ENCODE data around the gene EIF1. TPM values are rescaled to one million over a fixed set of nuclear protein-coding genes. Genes with fewer than 3 reads are reported as not detected.

EIF1 gene
- total and polyA plus RNA-seq, 2 experiments from 2014 or later, result 180 to 989 TPM

DNA sequence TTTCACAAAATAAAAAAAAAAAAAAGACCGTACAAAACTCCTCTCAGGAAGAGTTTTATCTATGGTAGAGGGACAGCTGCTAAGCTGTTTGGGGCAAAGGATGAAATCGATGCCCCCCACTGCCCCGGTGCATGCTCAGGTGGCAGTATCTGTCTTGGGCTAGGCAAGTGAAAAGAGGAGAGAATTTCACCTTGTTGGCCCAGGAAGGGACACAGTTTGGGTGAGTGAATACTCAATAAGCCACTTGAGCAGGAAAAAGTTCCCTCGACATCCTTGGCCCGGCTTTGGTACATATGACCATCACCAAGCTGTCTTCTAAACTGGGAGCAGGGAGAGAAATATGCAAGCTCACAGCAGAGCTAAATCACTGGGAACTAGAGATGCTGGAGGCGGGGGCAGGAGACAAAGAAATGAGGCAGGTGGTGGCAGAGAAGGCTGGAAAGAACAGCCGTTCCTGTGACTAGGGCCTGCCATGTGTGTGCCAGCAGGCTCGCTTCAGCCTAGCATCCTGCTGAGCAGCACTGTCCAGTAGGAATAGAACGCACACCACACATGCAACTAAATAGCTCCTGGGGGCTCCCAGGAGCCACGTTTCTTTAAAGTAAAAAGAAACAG lies 8.2 kb upstream of the EIF1 start:
- H3K9me3 ChIP-seq (ENCODE audit: low read depth), result no peaks in the 10 kb centered on the region
- WGBS (ENCODE audit: low lambda C conversion rate, missing lambda C conversion rate), result 85% methylated on average over 10 of the region's 10 CpGs
- H3K27me3 ChIP-seq, result no peaks in the 10 kb centered on the region
- TF ChIP-seq EZH2phosphoT487 (IDR thresholded peaks at IDR 0.05; ENCODE audit: low read depth, severe bottlenecking, unreplicated experiment) (no peak), EZH2 (IDR thresholded peaks at IDR 0.05; ENCODE audit: borderline replicate concordance) (no peak)
- TF ChIP-seq, protein P1, sequence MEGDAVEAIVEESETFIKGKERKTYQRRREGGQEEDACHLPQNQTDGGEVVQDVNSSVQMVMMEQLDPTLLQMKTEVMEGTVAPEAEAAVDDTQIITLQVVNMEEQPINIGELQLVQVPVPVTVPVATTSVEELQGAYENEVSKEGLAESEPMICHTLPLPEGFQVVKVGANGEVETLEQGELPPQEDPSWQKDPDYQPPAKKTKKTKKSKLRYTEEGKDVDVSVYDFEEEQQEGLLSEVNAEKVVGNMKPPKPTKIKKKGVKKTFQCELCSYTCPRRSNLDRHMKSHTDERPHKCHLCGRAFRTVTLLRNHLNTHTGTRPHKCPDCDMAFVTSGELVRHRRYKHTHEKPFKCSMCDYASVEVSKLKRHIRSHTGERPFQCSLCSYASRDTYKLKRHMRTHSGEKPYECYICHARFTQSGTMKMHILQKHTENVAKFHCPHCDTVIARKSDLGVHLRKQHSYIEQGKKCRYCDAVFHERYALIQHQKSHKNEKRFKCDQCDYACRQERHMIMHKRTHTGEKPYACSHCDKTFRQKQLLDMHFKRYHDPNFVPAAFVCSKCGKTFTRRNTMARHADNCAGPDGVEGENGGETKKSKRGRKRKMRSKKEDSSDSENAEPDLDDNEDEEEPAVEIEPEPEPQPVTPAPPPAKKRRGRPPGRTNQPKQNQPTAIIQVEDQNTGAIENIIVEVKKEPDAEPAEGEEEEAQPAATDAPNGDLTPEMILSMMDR (IDR thresholded peaks at IDR 0.05; ENCODE audit: poor library complexity), result no peak
- H3K9me2 ChIP-seq (replicated peaks; ENCODE audit: insufficient read depth), result no peaks in the 10 kb centered on the region
- H3K79me2 ChIP-seq, result no peaks in the 10 kb centered on the region
- H4K20me1 ChIP-seq (ENCODE audit: insufficient read depth, poor library complexity, severe bottlenecking), result no peaks in the 10 kb centered on the region
- H3K4me1 ChIP-seq (ENCODE audit: insufficient read depth), result peaks cover 2% of the 10 kb centered on the region
- no peak for DNase-seq (ENCODE audit: low spot score)
- no peak overlapping the region for H3K4me2 ChIP-seq
- H3K27ac ChIP-seq, result no peak overlapping the region
- no peaks in the 10 kb centered on the region for H3K36me3 ChIP-seq (replicated peaks; ENCODE audit: insufficient read depth, low read depth)
- no peak overlapping the region for H2AFZ ChIP-seq
- H3K4me3 ChIP-seq, result no peak overlapping the region

DNA sequence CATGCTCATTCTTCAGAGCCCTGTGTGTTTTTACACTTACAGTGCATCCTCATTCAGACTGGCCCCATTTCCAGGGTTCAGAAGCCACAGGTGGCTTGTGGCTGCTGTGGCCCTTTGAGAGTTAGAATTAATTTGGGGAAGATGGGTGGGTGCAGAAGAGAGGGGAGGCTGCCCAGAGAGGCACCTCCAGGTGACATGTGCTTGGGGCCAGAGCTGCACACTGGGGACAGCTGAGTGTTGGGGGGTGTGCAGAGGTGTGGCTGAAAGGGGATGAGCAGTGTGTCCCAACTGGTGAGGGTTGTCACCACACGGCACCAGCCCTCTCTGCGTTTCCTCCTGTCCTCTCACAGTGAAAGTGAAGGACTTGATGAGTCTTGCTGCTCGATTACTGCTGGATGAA lies 6.9 kb upstream of the EIF1 start:
- no peak for DNase-seq (ENCODE audit: low spot score)
- Histone ChIP-seq H3K36me3 (replicated peaks; ENCODE audit: insufficient read depth, low read depth) (no peaks in the 10 kb centered on the region), H3K27me3 (no peaks in the 10 kb centered on the region), H3K27ac (no peak overlapping the region), H3K9me2 (replicated peaks; ENCODE audit: insufficient read depth) (no peaks in the 10 kb centered on the region), H3K4me3 (no peak overlapping the region), H3K4me1 (ENCODE audit: insufficient read depth) (no peaks in the 10 kb centered on the region), H3K4me2 (no peak overlapping the region), H2AFZ (no peak overlapping the region), H3K9me3 (ENCODE audit: low read depth) (no peaks in the 10 kb centered on the region), H4K20me1 (ENCODE audit: insufficient read depth, poor library complexity, severe bottlenecking) (no peaks in the 10 kb centered on the region), H3K79me2 (no peaks in the 10 kb centered on the region)
- 97% methylated on average over 3 of the region's 3 CpGs for WGBS (ENCODE audit: low lambda C conversion rate, missing lambda C conversion rate)
- TF ChIP-seq EZH2 (IDR thresholded peaks at IDR 0.05; ENCODE audit: borderline replicate concordance) (no peak), EZH2phosphoT487 (IDR thresholded peaks at IDR 0.05; ENCODE audit: low read depth, severe bottlenecking, unreplicated experiment) (no peak)
- TF ChIP-seq, protein P1 (IDR thresholded peaks at IDR 0.05; ENCODE audit: poor library complexity), result no peak

DNA sequence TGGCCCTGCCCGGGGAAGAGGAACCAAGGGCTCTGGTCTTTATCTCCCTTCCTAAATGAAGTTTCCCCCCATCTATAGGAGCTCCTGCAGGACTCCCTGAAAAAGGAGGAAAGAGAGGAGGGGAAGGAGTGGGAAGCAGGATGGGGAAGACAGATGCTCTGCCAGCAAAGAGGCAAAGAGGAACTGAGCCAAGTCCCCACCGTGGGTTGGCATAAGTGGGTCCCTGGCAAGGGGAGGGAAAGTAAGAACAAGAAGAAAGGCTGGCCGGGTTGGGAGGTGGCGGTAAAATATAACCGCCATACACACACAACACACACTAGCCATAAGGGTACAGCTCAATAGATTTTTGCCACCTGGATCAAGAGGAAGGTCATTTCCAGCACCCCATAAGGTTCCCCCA lies 6.1 kb upstream of the EIF1 start:
- no peak overlapping the region for H3K4me3 ChIP-seq
- H3K4me1 ChIP-seq (ENCODE audit: insufficient read depth), result peaks cover 1% of the 10 kb centered on the region
- no peaks in the 10 kb centered on the region for H3K9me2 ChIP-seq (replicated peaks; ENCODE audit: insufficient read depth)
- H3K27ac ChIP-seq, result no peak overlapping the region
- H3K36me3 ChIP-seq (replicated peaks; ENCODE audit: insufficient read depth, low read depth), result no peaks in the 10 kb centered on the region
- no peaks in the 10 kb centered on the region for H3K9me3 ChIP-seq (ENCODE audit: low read depth)
- no peaks in the 10 kb centered on the region for H4K20me1 ChIP-seq (ENCODE audit: insufficient read depth, poor library complexity, severe bottlenecking)
- no peaks in the 10 kb centered on the region for H3K27me3 ChIP-seq
- H2AFZ ChIP-seq, result no peak overlapping the region
- TF ChIP-seq EZH2phosphoT487 (IDR thresholded peaks at IDR 0.05; ENCODE audit: low read depth, severe bottlenecking, unreplicated experiment) (no peak), EZH2 (IDR thresholded peaks at IDR 0.05; ENCODE audit: borderline replicate concordance) (no peak)
- TF ChIP-seq, protein P1 (IDR thresholded peaks at IDR 0.05; ENCODE audit: poor library complexity), result no peak
- no peaks in the 10 kb centered on the region for H3K79me2 ChIP-seq
- DNase-seq (ENCODE audit: low spot score), result no peak
- H3K4me2 ChIP-seq, result no peak overlapping the region
- 93% methylated on average over 5 of the region's 5 CpGs for WGBS (ENCODE audit: low lambda C conversion rate, missing lambda C conversion rate)
